COLO829 (cell line): ENCODE measurements around the gene PTCD1.

Experiments used
- DNase-seq: peaks from one replicate; pipeline ENCODE4 v3.0.0; 2012; ENCODE audit warnings: low spot score

Gene PTCD1

GRCh38 chr7:99368750-99369389, 69.7 kb downstream of the PTCD1 start:
- DNase-seq = no peak
